Mucosa of rectum (tissue), 2 donors: ENCODE measurements around the gene STOM.
A peak's percentile ranks its signal among the peaks of the same experiment; 100 is the strongest.

Experiments
- H3K27ac ChIP-seq, 2 donors: one replicate each; pipeline ENCODE4 v1.7.0; 2013; ENCODE audit warnings: inconsistent platforms in 2 of 2, low read depth in 2 of 2, low read length in 2 of 2
- H3K27me3 ChIP-seq, 2 donors: one replicate each; pipeline ENCODE4 v1.7.0; 2013; ENCODE audit warnings: low read length in 2 of 2; ENCODE audit not compliant: control insufficient read depth in 2 of 2, insufficient read depth in 2 of 2
- H3K36me3 ChIP-seq, 2 donors: one replicate each; pipeline ENCODE4 v1.7.0; 2013; ENCODE audit warnings: low read length in 2 of 2; ENCODE audit not compliant: control insufficient read depth in 2 of 2, insufficient read depth in 2 of 2
- H3K4me1 ChIP-seq, 2 donors: one replicate each; pipeline ENCODE4 v1.7.0; 2013; ENCODE audit warnings: low read length in 2 of 2, mild to moderate bottlenecking in 1 of 2; ENCODE audit not compliant: control insufficient read depth in 2 of 2, insufficient read depth in 2 of 2
- H3K4me3 ChIP-seq, 2 donors: one replicate each; pipeline ENCODE4 v1.7.0; 2013; ENCODE audit warnings: low read length in 2 of 2
- H3K9ac ChIP-seq, 2 donors: one replicate each; pipeline ENCODE4 v1.7.0; 2013; ENCODE audit warnings: low read length in 2 of 2, low read depth in 1 of 2, mild to moderate bottlenecking in 1 of 2
- H3K9me3 ChIP-seq, 2 donors: one replicate each; pipeline ENCODE4 v1.7.0; 2013; ENCODE audit warnings: low read length in 2 of 2; ENCODE audit not compliant: control insufficient read depth in 2 of 2
- donor health status: healthy.
- donor health status: Normal muscosa, but diverticular disease.

Gene STOM

DNA sequence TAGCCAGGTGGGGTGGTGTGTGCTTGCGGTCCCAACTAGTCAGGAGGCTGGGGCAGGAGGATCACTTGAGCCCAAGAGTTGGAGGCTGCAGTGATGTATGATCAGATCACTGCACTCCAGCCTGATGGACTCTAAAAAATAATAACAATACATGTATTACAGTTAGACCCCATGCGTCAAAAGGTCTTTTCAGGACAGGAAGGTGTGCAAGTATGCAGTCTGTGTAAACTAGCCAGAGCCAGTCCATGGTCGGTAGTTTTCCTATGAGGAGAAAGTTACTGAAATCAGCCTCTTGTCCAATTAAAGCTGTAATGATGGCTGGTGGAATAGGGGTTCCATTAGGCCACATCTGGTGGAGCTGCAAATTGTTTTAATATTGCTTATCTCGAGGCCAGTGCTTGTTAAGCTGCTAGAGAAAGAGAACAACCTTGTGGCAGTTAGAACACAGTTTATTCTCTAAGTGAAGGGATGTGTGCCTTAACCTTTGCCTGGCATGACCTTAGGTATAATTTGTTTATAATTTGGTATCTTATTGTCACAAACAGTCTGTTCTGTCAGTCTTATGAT, 1.5 kb upstream of the STOM start:
- Histone ChIP-seq H3K9ac (no peak overlapping the region), H3K27ac (peak overlapping the region in 1 of 2 donors; percentile 26), H3K4me3 (no peak overlapping the region), H3K36me3 (no peaks in the 10 kb centered on the region), H3K4me1 (peaks cover 13 to 28% of the 10 kb centered on the region in 2 donors), H3K27me3 (no peaks in the 10 kb centered on the region), H3K9me3 (no peaks in the 10 kb centered on the region)

DNA sequence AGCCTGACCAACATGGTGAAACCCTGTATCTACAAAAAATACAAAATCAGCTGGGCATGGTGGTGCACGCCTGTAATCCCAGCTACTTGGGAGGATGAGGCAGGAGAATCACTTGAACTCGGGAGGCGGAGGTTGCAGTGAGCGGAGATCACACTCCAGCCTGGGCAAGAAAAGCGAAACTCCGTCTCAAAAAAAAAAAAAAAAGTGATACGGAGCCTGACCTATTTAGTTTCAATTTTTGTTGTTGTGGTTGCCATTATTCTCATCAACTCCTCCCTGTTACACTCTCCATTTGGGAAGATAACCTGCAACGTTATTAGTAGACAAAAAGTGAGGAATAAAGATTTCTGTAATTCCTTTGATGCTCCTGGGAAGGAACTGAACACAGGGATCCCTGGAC, 1.3 kb downstream of the STOM start:
- Histone ChIP-seq H3K4me3 (peak overlapping the region; percentile 70 to 72), H3K27me3 (no peaks in the 10 kb centered on the region), H3K4me1 (peaks cover 13 to 33% of the 10 kb centered on the region in 2 donors), H3K36me3 (no peaks in the 10 kb centered on the region), H3K27ac (peak overlapping the region; percentile 88 to 92), H3K9ac (peak overlapping the region; percentile 68 to 73), H3K9me3 (no peaks in the 10 kb centered on the region)

DNA sequence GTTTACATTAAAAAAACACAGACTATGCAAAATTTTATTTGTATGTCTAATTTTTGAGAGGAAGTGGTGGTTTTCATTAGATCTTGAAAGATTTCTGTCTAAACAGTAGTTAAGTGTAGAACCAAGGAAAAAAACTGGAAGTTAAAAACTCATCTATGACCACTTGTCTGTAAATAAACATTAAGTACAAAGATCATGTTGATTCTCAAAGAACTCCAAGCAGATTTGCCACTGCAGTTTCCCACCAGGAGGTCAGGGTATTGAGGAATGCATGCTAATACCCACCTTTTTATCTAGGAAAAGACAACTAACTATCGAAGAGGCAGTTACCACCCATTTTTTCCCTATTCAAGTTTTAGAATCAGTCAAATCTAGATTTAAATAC, 1.9 kb downstream of the STOM start:
- Histone ChIP-seq H3K27me3 (no peaks in the 10 kb centered on the region), H3K9me3 (no peaks in the 10 kb centered on the region), H3K27ac (peak overlapping the region; percentile 52 to 92), H3K36me3 (no peaks in the 10 kb centered on the region), H3K4me3 (peak overlapping the region; percentile 43 to 70), H3K9ac (peak overlapping the region in 1 of 2 donors; percentile 50), H3K4me1 (peaks cover 20 to 36% of the 10 kb centered on the region in 2 donors)

DNA sequence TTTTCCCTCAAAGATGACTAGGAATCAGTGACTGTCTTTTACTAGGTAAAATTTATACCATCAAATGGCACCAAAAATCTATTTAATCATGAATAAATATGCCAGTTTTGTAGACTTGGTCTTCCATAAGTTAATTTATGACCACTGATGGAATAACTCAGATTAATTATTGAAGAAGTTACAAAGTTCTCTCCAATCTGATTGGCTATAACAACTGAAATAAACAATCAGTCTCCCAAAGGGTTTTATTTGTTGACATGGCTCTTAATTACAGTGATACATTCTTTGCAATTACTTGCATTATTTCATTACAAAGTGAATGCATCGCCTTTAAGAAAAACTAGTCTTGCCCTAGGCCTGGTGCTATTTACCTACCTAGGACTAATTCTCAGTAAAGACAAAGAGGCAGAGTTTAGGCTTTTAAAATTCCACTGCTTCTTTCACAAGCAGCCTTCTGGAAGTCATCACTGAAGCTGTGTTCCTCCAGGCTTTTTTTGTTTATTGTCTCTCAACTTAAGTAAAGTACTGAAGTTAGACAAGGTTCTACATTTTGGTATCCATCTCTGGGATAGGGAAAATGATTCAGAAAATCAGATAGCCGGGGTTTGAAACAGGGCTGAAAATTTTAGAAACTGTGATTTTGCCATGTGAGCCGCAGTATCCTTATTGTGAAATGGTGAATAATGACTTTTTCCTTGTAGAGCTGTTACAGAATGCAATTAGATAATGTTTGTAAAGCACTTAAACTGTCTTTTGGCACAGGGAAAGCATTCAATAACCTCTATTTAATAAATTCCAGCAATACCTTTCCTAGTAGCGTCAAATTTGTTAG, 2.5 kb downstream of the STOM start:
- Histone ChIP-seq H3K4me1 (peaks cover 24 to 35% of the 10 kb centered on the region in 2 donors), H3K27me3 (no peaks in the 10 kb centered on the region), H3K36me3 (no peaks in the 10 kb centered on the region), H3K9me3 (no peaks in the 10 kb centered on the region), H3K9ac (peak overlapping the region in 1 of 2 donors; percentile 50), H3K27ac (peak overlapping the region; percentile 52 to 92), H3K4me3 (peak overlapping the region; percentile 43 to 70)

GRCh38 chr9:121366611-121367192, 3.3 kb downstream of the STOM start:
- no peaks in the 10 kb centered on the region for H3K9me3 ChIP-seq
- H3K4me3 ChIP-seq, result peak overlapping the region in 1 of 2 donors; percentile 20
- no peak overlapping the region for H3K27ac ChIP-seq
- H3K27me3 ChIP-seq, result no peaks in the 10 kb centered on the region
- H3K9ac ChIP-seq, result no peak overlapping the region
- H3K36me3 ChIP-seq, result no peaks in the 10 kb centered on the region
- H3K4me1 ChIP-seq, result peaks cover 20 to 27% of the 10 kb centered on the region in 2 donors

DNA sequence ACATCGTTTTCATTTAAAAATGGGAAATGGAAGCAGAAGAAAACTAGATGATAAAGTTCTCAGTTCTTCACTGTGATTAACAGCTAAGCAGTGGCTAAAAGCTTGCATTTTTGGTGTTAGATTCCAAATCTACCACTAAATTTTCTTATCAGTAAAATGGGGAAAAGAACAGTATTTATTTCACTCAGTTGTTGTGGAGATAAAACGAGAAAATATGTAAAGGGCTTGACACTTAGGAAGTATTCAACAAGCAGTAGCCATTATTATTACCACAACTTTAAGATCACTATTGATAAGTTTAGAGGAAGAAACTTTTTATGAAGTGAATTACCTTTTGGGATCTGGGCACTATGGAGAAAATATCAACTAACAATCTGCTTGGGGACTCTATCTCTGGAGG, 4.5 kb downstream of the STOM start:
- Histone ChIP-seq H3K9me3 (no peaks in the 10 kb centered on the region), H3K4me3 (no peak overlapping the region), H3K27me3 (no peaks in the 10 kb centered on the region), H3K27ac (no peak overlapping the region), H3K9ac (no peak overlapping the region), H3K36me3 (no peaks in the 10 kb centered on the region), H3K4me1 (peaks cover 20 to 26% of the 10 kb centered on the region in 2 donors)

DNA sequence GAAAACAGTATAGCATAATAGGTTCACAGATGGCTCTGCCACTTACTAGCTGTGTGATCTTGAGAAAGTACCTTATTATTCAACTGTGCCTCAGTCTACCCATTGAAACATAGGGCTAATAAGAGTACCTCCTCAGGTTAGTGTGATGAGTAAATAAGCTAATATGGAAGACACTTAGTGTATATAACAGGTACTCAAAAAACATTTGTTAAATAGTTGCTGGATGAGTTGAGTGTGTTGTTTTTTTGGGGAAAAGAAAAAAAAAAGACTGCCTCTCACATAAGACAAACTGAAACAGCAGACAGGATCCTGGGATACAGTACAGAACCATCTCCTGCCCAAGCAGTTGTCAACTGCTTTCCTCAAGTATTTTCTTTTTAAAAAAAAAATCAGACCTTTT, 5.2 kb downstream of the STOM start:
- H3K9ac ChIP-seq, result no peak overlapping the region
- no peaks in the 10 kb centered on the region for H3K36me3 ChIP-seq
- H3K4me1 ChIP-seq, result peaks cover 20 to 26% of the 10 kb centered on the region in 2 donors
- H3K4me3 ChIP-seq, result no peak overlapping the region
- H3K27me3 ChIP-seq, result no peaks in the 10 kb centered on the region
- H3K9me3 ChIP-seq, result no peaks in the 10 kb centered on the region
- peak overlapping the region in 1 of 2 donors; percentile 0 for H3K27ac ChIP-seq

GRCh38 chr9:121364077-121364476, 6.0 kb downstream of the STOM start:
- H3K36me3 ChIP-seq, result no peaks in the 10 kb centered on the region
- peaks cover 20 to 23% of the 10 kb centered on the region in 2 donors for H3K4me1 ChIP-seq
- peak overlapping the region; percentile 31 to 71 for H3K27ac ChIP-seq
- H3K4me3 ChIP-seq, result no peak overlapping the region
- no peaks in the 10 kb centered on the region for H3K27me3 ChIP-seq
- no peaks in the 10 kb centered on the region for H3K9me3 ChIP-seq
- no peak overlapping the region for H3K9ac ChIP-seq

DNA sequence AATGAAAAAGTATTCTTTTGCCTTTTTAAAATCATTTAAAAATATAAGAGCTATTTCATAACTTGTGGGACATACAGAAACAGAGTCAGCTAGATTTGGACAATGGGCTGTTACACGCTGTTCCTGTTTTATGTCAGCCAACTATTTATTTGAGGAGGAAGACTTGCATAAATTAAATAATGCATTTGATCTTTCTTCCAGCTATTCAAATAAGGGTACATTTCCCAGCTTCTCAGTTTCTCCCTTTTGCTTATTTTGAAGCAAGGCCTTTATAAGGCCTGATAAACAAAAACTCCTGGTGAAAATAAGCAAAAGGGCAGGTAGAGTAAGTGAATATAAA, 6.5 kb downstream of the STOM start:
- Histone ChIP-seq H3K9ac (no peak overlapping the region), H3K4me1 (peaks cover 20 to 23% of the 10 kb centered on the region in 2 donors)

More for the DNA sequence above, 6.5 kb downstream of the STOM start:
- Histone ChIP-seq H3K9me3 (no peaks in the 10 kb centered on the region), H3K4me3 (no peak overlapping the region), H3K27me3 (no peaks in the 10 kb centered on the region), H3K27ac (peak overlapping the region; percentile 31 to 71), H3K36me3 (no peaks in the 10 kb centered on the region)
